Rectal smooth muscle tissue (tissue), 1 donor: Measurements from ENCODE around the gene MALSU1.

Source experiments
- H3K27ac ChIP-seq: one replicate; pipeline ENCODE4 v1.7.0; 2013; ENCODE audit warnings: low read depth, low read length, inconsistent platforms
- H3K27me3 ChIP-seq: one replicate; pipeline ENCODE4 v1.7.0; 2013; ENCODE audit warnings: low read length; ENCODE audit not compliant: control insufficient read depth, insufficient read depth
- H3K36me3 ChIP-seq: one replicate; pipeline ENCODE4 v1.7.0; 2013; ENCODE audit warnings: low read length; ENCODE audit not compliant: control insufficient read depth, insufficient read depth
- H3K4me1 ChIP-seq: one replicate; pipeline ENCODE4 v1.7.0; 2013; ENCODE audit warnings: low read length; ENCODE audit not compliant: control insufficient read depth, insufficient read depth
- H3K4me3 ChIP-seq: one replicate; pipeline ENCODE4 v1.7.0; 2013; ENCODE audit warnings: low read length
- H3K9ac ChIP-seq: one replicate; pipeline ENCODE4 v1.7.0; 2013; ENCODE audit warnings: low read length

Gene MALSU1

DNA sequence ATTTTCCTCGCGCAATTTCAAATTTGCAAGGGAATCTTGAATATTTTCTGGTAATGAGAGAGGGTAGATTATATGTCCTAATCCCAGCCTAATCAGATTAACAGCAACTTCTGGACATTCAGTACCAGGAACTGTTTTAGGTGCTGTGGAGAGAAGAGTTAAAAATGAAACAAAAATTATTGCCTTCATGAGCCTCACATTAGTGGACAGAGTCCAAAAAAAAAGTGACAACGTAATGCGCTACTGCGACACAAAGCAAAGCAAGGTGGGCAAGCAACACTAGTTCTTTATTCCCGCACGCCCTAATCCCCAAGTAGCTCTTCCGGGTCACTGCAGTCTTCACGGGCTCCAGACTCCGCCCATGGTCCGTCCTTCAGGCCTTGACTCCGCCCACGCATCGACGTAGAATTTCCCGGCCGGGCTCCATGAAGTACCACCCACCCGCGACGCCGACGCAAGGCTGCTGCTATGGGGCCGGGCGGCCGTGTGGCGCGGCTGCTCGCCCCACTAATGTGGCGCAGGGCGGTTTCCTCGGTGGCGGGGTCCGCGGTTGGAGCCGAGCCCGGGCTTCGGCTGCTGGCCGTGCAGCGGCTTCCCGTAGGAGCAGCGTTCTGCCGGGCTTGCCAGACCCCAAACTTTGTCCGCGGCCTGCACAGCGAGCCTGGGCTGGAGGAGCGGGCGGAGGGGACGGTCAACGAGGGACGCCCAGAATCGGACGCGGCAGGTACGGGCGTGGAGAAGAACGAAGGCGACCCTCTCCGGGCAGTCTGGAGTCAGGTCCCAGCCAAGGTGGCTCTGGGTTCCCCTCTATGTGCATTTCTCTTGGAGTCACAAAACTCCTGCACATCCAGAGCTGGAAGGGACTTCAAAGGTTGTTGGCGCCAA is at the start of gene MALSU1:
MALSU1 (plus strand) TSS at position 455 of the 885 bp plus-strand sequence; CDS start at position 469, 14 bp downstream.
- peak within 1 kb of the TSS; percentile 81 for H3K27ac ChIP-seq
- no peaks in the 10 kb centered on the region for H3K36me3 ChIP-seq
- no peaks in the 10 kb centered on the region for H3K27me3 ChIP-seq
- H3K4me3 ChIP-seq, result peak within 1 kb of the TSS; percentile 98
- H3K9ac ChIP-seq, result peak within 1 kb of the TSS; percentile 82
- peaks cover 11% of the 10 kb centered on the region for H3K4me1 ChIP-seq

DNA sequence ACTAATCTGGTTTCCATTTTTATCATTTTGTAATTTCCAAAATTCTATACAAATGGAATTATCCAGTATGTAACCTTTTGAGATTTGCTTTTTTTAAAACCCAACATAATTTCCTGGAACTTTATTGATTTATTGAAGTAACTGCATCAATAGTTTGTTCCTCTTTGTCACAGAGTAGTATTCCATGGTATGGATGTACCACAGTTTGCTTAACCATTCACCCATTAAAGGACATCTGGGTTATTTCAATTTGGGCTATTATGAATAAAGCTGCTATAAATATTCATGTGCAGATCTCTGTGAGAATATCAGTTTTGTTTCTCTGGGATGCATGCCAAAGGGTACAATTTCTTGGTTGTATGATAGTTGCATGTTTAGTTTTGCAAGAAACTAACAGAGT is 49.7 kb upstream of the MALSU1 start:
- no peaks in the 10 kb centered on the region for H3K4me1 ChIP-seq
- H3K36me3 ChIP-seq, result no peaks in the 10 kb centered on the region
- H3K4me3 ChIP-seq, result no peak overlapping the region
- H3K27me3 ChIP-seq, result peaks cover 10% of the 10 kb centered on the region
- no peak overlapping the region for H3K9ac ChIP-seq
- H3K27ac ChIP-seq, result no peak overlapping the region

- H3K4me1 ChIP-seq, result no peaks in the 10 kb centered on the region
- no peak overlapping the region for H3K9ac ChIP-seq
- H3K27ac ChIP-seq, result no peak overlapping the region
- H3K36me3 ChIP-seq, result no peaks in the 10 kb centered on the region
- no peak overlapping the region for H3K4me3 ChIP-seq
- no peaks in the 10 kb centered on the region for H3K27me3 ChIP-seq
Measured at GRCh38 chr7:23254051-23254681, 45.0 kb upstream of the MALSU1 start.

DNA sequence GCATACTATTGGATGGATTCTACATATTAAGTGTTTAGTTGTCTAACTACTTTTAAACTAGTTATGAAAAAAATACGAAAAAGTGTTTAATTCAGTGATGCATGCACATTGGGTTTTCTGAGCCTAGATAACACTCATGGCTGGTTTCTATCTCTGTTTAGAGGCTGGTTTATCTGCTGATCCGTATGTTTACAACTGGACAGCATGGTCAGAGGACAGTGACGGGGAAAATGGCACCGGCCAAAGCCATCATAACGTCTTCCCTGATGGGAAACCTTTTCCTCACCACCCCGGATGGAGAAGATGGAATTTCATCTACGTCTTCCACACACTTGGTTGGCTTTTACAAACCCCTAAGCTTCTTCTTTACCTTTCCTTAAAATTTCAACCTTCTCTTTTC is 42.4 kb upstream of the MALSU1 start:
- Histone ChIP-seq H3K27ac (no peak overlapping the region), H3K4me3 (no peak overlapping the region), H3K4me1 (no peaks in the 10 kb centered on the region), H3K36me3 (no peaks in the 10 kb centered on the region), H3K9ac (no peak overlapping the region), H3K27me3 (no peaks in the 10 kb centered on the region)

DNA sequence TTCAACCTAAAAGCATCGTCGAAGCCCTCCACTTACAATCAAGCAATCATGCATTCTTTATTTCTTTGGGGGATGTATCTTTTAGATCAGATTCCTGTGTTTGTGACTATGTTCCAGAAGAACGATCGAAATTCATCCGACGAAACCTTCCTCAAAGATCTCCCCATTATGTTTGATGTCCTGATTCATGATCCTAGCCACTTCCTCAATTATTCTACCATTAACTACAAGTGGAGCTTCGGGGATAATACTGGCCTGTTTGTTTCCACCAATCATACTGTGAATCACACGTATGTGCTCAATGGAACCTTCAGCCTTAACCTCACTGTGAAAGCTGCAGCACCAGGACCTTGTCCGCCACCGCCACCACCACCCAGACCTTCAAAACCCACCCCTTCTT is 38.8 kb upstream of the MALSU1 start:
- H3K4me1 ChIP-seq, result no peaks in the 10 kb centered on the region
- no peaks in the 10 kb centered on the region for H3K36me3 ChIP-seq
- no peaks in the 10 kb centered on the region for H3K27me3 ChIP-seq
- H3K27ac ChIP-seq, result no peak overlapping the region
- H3K9ac ChIP-seq, result no peak overlapping the region
- no peak overlapping the region for H3K4me3 ChIP-seq

DNA sequence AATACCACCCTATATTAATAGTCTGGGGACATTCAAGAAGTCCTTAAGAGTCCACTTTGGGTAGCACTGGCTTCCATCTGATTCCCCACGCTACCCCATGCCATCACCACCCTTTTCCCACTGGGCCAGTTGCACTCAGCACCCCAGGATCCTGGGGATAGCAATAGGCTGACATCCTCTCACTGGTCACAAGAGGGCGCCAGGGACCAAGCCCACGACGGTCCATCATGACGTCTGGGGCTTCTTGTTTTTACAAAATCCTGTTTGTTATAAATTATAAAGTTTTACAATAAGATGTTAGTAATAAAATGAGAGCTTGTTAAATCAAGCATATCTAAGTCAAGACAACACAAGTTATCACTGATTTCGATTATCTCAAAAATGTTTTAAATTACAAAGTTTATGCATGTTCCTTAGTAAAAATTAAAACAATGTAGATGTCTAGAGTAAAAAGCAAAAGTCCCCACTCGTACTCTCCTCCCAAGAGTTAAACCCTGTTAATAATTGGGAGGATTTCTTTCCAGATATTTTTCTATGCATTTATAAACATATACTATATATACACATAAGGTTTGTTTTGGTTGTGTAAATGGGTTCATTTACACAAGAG is 37.2 kb upstream of the MALSU1 start:
- H3K4me3 ChIP-seq, result no peak overlapping the region
- H3K4me1 ChIP-seq, result no peaks in the 10 kb centered on the region

DNA sequence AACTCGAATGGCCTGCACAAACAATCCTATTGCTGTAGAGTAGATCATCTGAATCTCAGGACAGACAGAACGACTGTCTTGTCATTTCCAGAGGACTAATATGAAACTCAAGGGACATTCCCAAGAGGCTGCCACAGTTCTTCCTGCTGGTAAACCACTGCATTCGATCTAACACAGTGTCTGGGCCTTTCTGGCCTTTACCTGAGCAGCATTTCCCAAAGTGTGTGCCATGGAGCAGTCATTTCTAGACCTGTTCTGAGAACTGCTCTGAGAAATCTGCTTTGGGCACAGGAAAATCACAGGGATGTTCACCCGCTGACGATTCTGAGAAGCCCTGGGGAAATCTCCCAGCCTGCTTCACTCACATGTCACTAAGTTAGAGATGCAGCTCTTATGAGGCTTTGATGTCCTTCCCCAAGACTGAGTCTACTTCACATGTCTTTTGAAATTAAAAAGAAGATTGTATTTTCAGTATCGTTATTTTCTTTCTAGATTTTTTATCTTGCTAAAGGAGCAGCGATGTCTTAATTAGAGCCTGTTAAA is 34.2 kb upstream of the MALSU1 start:
- Histone ChIP-seq H3K9ac (no peak overlapping the region), H3K27me3 (no peaks in the 10 kb centered on the region), H3K27ac (no peak overlapping the region), H3K36me3 (no peaks in the 10 kb centered on the region), H3K4me3 (no peak overlapping the region), H3K4me1 (no peaks in the 10 kb centered on the region)

More for the DNA sequence above, 37.2 kb upstream of the MALSU1 start:
- H3K27me3 ChIP-seq, result no peaks in the 10 kb centered on the region
- no peak overlapping the region for H3K27ac ChIP-seq
- H3K36me3 ChIP-seq, result no peaks in the 10 kb centered on the region
- H3K9ac ChIP-seq, result no peak overlapping the region

DNA sequence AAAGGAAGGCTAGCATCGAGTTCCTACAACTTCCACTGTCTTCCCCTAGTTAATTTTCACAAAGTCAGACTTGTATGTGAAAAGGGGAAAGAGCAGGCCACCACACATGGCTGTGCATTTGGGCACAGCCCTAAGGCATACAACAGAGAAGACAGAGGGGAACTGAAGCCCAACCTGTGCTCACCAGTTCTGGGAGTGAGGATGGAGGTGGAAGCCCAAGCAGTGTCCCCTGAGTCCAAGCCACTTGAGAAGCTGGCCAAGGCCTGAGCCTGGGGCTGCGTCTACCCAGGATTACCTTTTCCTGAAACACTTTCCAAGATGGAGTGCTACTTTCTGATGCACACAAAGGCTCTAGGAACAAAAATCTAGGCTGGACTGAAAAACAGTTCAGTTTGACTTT is 32.2 kb upstream of the MALSU1 start:
- no peak overlapping the region for H3K9ac ChIP-seq
- H3K36me3 ChIP-seq, result no peaks in the 10 kb centered on the region
- H3K27ac ChIP-seq, result no peak overlapping the region
- no peaks in the 10 kb centered on the region for H3K27me3 ChIP-seq
- no peak overlapping the region for H3K4me3 ChIP-seq
- no peaks in the 10 kb centered on the region for H3K4me1 ChIP-seq

GRCh38 chr7:23267357-23267756 is 31.8 kb upstream of the MALSU1 start:
- Histone ChIP-seq H3K27me3 (no peaks in the 10 kb centered on the region), H3K27ac (no peak overlapping the region)

DNA sequence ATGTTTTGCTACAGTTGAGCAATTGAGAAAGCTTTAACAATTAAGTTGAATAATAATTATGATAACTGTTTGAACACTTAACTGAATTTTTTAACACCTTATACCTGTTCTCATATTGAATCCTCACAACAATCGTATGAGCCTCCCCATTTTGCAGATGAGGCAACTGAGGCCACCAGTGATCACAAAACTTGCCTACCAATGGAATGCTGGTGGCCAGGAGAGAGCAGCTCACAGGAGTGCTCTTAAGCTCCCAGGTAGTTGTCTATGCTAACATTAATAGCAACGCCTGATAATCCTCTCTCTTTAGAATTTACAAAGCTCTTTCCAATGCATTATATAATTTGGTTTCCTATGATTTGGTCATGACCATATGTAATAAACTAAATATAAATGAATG is 31.0 kb upstream of the MALSU1 start:
- no peaks in the 10 kb centered on the region for H3K27me3 ChIP-seq
- no peak overlapping the region for H3K27ac ChIP-seq
- H3K36me3 ChIP-seq, result no peaks in the 10 kb centered on the region
- no peak overlapping the region for H3K4me3 ChIP-seq
- H3K4me1 ChIP-seq, result no peaks in the 10 kb centered on the region
- no peak overlapping the region for H3K9ac ChIP-seq

More at GRCh38 chr7:23267357-23267756, 31.8 kb upstream of the MALSU1 start:
- Histone ChIP-seq H3K36me3 (no peaks in the 10 kb centered on the region), H3K4me3 (no peak overlapping the region), H3K4me1 (no peaks in the 10 kb centered on the region), H3K9ac (no peak overlapping the region)

GRCh38 chr7:23268746-23269145 is 30.4 kb upstream of the MALSU1 start:
- no peak overlapping the region for H3K9ac ChIP-seq
- H3K27me3 ChIP-seq, result no peaks in the 10 kb centered on the region
- H3K27ac ChIP-seq, result no peak overlapping the region
- H3K36me3 ChIP-seq, result no peaks in the 10 kb centered on the region
- no peaks in the 10 kb centered on the region for H3K4me1 ChIP-seq
- H3K4me3 ChIP-seq, result no peak overlapping the region

GRCh38 chr7:23272275-23272674 is 26.9 kb upstream of the MALSU1 start:
- H3K36me3 ChIP-seq, result no peaks in the 10 kb centered on the region
- H3K9ac ChIP-seq, result no peak overlapping the region
- no peak overlapping the region for H3K4me3 ChIP-seq
- no peaks in the 10 kb centered on the region for H3K4me1 ChIP-seq
- H3K27ac ChIP-seq, result no peak overlapping the region
- H3K27me3 ChIP-seq, result no peaks in the 10 kb centered on the region
